Measurements from ENCODE around the gene SPAG5. TPM values are rescaled to one million over a fixed set of nuclear protein-coding genes. Genes with fewer than 3 reads are reported as not detected.

The SPAG5 gene
- total RNA-seq, 4 donors from 2014 or later, result 40.3 to 67.7 (median 49.6) TPM

DNA sequence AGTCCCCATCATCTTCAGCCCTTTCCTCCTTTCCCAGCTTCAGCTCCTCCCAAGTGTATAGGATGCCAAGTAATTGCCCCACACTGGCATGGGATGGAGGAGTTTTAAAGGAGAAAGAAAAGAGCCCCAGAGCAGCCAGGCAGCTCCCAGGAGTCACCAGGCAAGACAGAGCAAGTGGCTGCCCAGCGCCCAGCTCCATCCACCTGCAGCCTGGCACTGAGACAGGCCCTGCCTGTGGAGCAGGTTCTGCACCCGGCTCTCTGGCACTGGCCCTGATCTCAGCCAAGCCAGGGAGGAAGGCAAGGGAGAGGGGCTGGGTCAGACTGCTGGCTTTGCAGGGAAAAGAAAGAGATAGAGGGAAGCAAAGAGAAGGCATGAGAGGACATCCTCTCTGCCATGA, 71.0 kb downstream of the SPAG5 start:
- H3K4me3 ChIP-seq, result no peak overlapping the region
- no peaks in the 10 kb centered on the region for H3K27me3 ChIP-seq
- no peak overlapping the region for H3K27ac ChIP-seq
- no peaks in the 10 kb centered on the region for H3K36me3 ChIP-seq
- DNase-seq, result no peak
- peaks cover 0 to 12% (median 0%) of the 10 kb centered on the region in 4 donors for H3K4me1 ChIP-seq
- H3K9me3 ChIP-seq, result no peaks in the 10 kb centered on the region
- TF ChIP-seq, protein P1, sequence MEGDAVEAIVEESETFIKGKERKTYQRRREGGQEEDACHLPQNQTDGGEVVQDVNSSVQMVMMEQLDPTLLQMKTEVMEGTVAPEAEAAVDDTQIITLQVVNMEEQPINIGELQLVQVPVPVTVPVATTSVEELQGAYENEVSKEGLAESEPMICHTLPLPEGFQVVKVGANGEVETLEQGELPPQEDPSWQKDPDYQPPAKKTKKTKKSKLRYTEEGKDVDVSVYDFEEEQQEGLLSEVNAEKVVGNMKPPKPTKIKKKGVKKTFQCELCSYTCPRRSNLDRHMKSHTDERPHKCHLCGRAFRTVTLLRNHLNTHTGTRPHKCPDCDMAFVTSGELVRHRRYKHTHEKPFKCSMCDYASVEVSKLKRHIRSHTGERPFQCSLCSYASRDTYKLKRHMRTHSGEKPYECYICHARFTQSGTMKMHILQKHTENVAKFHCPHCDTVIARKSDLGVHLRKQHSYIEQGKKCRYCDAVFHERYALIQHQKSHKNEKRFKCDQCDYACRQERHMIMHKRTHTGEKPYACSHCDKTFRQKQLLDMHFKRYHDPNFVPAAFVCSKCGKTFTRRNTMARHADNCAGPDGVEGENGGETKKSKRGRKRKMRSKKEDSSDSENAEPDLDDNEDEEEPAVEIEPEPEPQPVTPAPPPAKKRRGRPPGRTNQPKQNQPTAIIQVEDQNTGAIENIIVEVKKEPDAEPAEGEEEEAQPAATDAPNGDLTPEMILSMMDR (IDR thresholded peaks at IDR 0.05), result no peak
- TF ChIP-seq POLR2A (IDR thresholded peaks at IDR 0.05), result no peak

Other genes starting within 250 kb of the SPAG5 start
- gene POLDIP2, start 241.5 kb downstream of the SPAG5 start, total RNA-seq, result 10 to 100 TPM; 49.5 to 87.2 (median 79.0) TPM
- gene SEBOX, start 233.8 kb downstream of the SPAG5 start, total RNA-seq, result not detected
- under 1 TPM in 1 of 4 donors, not detected in 3; 0.57 TPM for gene VTN, start 228.7 kb downstream of the SPAG5 start, total RNA-seq
- 10 to 100 TPM; 12.8 to 37.6 (median 24.6) TPM for gene SARM1, start 227.3 kb downstream of the SPAG5 start, total RNA-seq
- gene SLC46A1, start 192.8 kb downstream of the SPAG5 start, total RNA-seq, result 10 to 100 TPM in 2 of 4 donors, 1 to 10 TPM in 2; 2.5 to 92.6 (median 15.5) TPM
- gene SLC13A2, start 125.4 kb downstream of the SPAG5 start, total RNA-seq, result 100 to 1,000 TPM in 3 of 4 donors, 10 to 100 TPM in 1; 11.6 to 612 (median 544) TPM
- gene FOXN1, start 92.7 kb downstream of the SPAG5 start, total RNA-seq, result not detected
- 10 to 100 TPM; 22.6 to 39.2 (median 31.4) TPM for gene UNC119, start 46.4 kb downstream of the SPAG5 start, total RNA-seq
- gene PIGS, start 27.5 kb downstream of the SPAG5 start, total RNA-seq, result 100 to 1,000 TPM in 2 of 4 donors, 10 to 100 TPM in 2; 47.0 to 188 (median 107) TPM
- gene ALDOC, start 22.1 kb downstream of the SPAG5 start, total RNA-seq, result 100 to 1,000 TPM in 2 of 4 donors, 10 to 100 TPM in 2; 14.9 to 192 (median 120) TPM
- 10 to 100 TPM; 11.6 to 36.8 (median 23.3) TPM for gene RSKR, start 15.2 kb upstream of the SPAG5 start, total RNA-seq
- gene BLTP2, start 46.1 kb upstream of the SPAG5 start, total RNA-seq, result 100 to 1,000 TPM; 139 to 175 (median 167) TPM
- 10 to 100 TPM; 39.6 to 60.5 (median 55.9) TPM for gene SDF2, start 62.9 kb upstream of the SPAG5 start, total RNA-seq
- 100 to 1,000 TPM in 1 of 4 donors, 10 to 100 TPM in 3; 61.5 to 101 (median 96.0) TPM for gene SUPT6H, start 63.2 kb upstream of the SPAG5 start, total RNA-seq
- 1 to 10 TPM in 3 of 4 donors, not detected in 1; 1.7 to 3.5 (median 3.1) TPM for gene PROCA1, start 112.9 kb upstream of the SPAG5 start, total RNA-seq
- 10 to 100 TPM; 14.5 to 69.3 (median 30.2) TPM for gene RAB34, start 118.8 kb upstream of the SPAG5 start, total RNA-seq
- gene RPL23A, start 121.0 kb upstream of the SPAG5 start, total RNA-seq, result 100 to 1,000 TPM; 214 to 675 (median 268) TPM
- 1 to 10 TPM; 3.3 to 9.1 (median 5.8) TPM for gene TLCD1, start 127.2 kb upstream of the SPAG5 start, total RNA-seq
- 10 to 100 TPM in 2 of 4 donors, 1 to 10 TPM in 2; 7.4 to 89.1 (median 14.0) TPM for gene NEK8, start 129.8 kb upstream of the SPAG5 start, total RNA-seq
- 100 to 1,000 TPM in 3 of 4 donors, 10 to 100 TPM in 1; 83.3 to 228 (median 184) TPM for gene TRAF4, start 145.0 kb upstream of the SPAG5 start, total RNA-seq
- gene FAM222B, start 243.8 kb upstream of the SPAG5 start, total RNA-seq, result 10 to 100 TPM; 28.1 to 55.8 (median 44.6) TPM